GM23338 (cell line): ENCODE results near the gene CAMTA1. TPM values are rescaled to one million over a fixed set of nuclear protein-coding genes. Genes with fewer than 3 reads are reported as not detected.

Experiments used
- ATAC-seq: fragments of 200-7000 bp; cut with Tn5 transposase; 3 replicates; pipeline ENCODE4 v1.9.1; 2020
- DNase-seq: peaks from one replicate; pipeline ENCODE4 v3.0.0-alpha.2; 2015; ENCODE audit warnings: low spot score
- H2AFZ ChIP-seq: fragments of 200-600 bp; sonication (generic); 2 replicates; pipeline ENCODE4 v1.8.0; 2016; ENCODE audit warnings: antibody characterized with exemption, mild to moderate bottlenecking, moderate library complexity
- H3F3A ChIP-seq: fragments of 200-600 bp; sonication (generic); replicated peaks from 2 replicates; pipeline ENCODE4 v1.8.0; 2017; ENCODE audit warnings: antibody characterized with exemption, mixed run types, low read depth
- H3K27ac ChIP-seq: fragments of 200-600 bp; sonication (generic); 2 replicates; pipeline ENCODE4 v1.6.1; 2016; ENCODE audit warnings: low read depth
- H3K27me3 ChIP-seq: fragments of 200-600 bp; sonication (generic); 2 replicates; pipeline ENCODE4 v1.8.0; 2016; ENCODE audit warnings: mild to moderate bottlenecking, mixed run types, moderate library complexity; ENCODE audit not compliant: insufficient read depth
- H3K36me3 ChIP-seq: fragments of 200-600 bp; sonication (generic); 2 replicates; pipeline ENCODE4 v1.8.0; 2016; ENCODE audit warnings: mild to moderate bottlenecking; ENCODE audit not compliant: insufficient read depth
- H3K4me1 ChIP-seq: fragments of 200-600 bp; sonication (generic); 2 replicates; pipeline ENCODE4 v1.8.0; 2016; ENCODE audit warnings: mild to moderate bottlenecking, moderate library complexity; ENCODE audit not compliant: insufficient read depth
- H3K4me2 ChIP-seq: fragments of 200-600 bp; sonication (generic); 2 replicates; pipeline ENCODE4 v1.7.1; 2017; ENCODE audit warnings: mixed run types
- H3K4me3 ChIP-seq: fragments of 200-600 bp; sonication (generic); 2 replicates; pipeline ENCODE4 v1.6.1; 2016; ENCODE audit warnings: mixed run types
- H3K79me2 ChIP-seq: fragments of 200-600 bp; sonication (generic); replicated peaks from 2 replicates; pipeline ENCODE4 v1.8.0; 2017; ENCODE audit warnings: mild to moderate bottlenecking; ENCODE audit not compliant: insufficient read depth
- H3K9me2 ChIP-seq: fragments of 200-600 bp; sonication (generic); 2 replicates; pipeline ENCODE4 v1.8.0; 2017; ENCODE audit not compliant: insufficient read depth
- H4K20me1 ChIP-seq: fragments of 200-600 bp; sonication (generic); replicated peaks from 2 replicates; pipeline ENCODE4 v1.8.0; 2017; ENCODE audit warnings: mild to moderate bottlenecking; ENCODE audit not compliant: insufficient read depth
- H3K27ac Mint-ChIP-seq: 2 replicates; pipeline ENCODE4 v1.8.0; 2020; ENCODE audit warnings: inconsistent platforms, mild to moderate bottlenecking, moderate library complexity, mixed read lengths
- H3K27me3 Mint-ChIP-seq: 3 replicates; pipeline ENCODE4 v1.8.0; 2022; ENCODE audit warnings: low read depth, mild to moderate bottlenecking, moderate library complexity, mixed read lengths, inconsistent platforms; ENCODE audit not compliant: insufficient read depth, poor library complexity
- H3K36me3 Mint-ChIP-seq: 3 replicates; pipeline ENCODE4 v1.8.0; 2021; ENCODE audit warnings: low read depth, mild to moderate bottlenecking, inconsistent platforms, moderate library complexity, mixed read lengths
- H3K4me1 Mint-ChIP-seq: 3 replicates; pipeline ENCODE4 v1.8.0; 2020; ENCODE audit warnings: mild to moderate bottlenecking, inconsistent platforms, mixed read lengths
- H3K4me3 Mint-ChIP-seq: 3 replicates; pipeline ENCODE4 v1.8.0; 2021; ENCODE audit warnings: moderate library complexity, mild to moderate bottlenecking, inconsistent platforms, mixed read lengths
- H3K9me3 Mint-ChIP-seq: 3 replicates; pipeline ENCODE4 v1.8.0; 2020; ENCODE audit warnings: moderate library complexity, mild to moderate bottlenecking, inconsistent platforms, mixed read lengths
- CREB1 ChIP-seq: fragments of 250-450 bp; sonication (Bioruptor Pico); IDR thresholded peaks from 2 replicates; pipeline ENCODE4 v1.5.0; 2020; ENCODE audit warnings: low read depth, mild to moderate bottlenecking, moderate library complexity
- EZH2 ChIP-seq: fragments of 200-600 bp; sonication (generic); IDR thresholded peaks from one replicate; pipeline ENCODE4 v1.8.0; 2017; ENCODE audit warnings: antibody characterized with exemption, mild to moderate bottlenecking, low read depth; ENCODE audit not compliant: unreplicated experiment
- EZH2phosphoT487 ChIP-seq: fragments of 200-600 bp; sonication (generic); IDR thresholded peaks from one replicate; pipeline ENCODE4 v1.8.1; 2018; ENCODE audit warnings: antibody characterized with exemption; ENCODE audit not compliant: unreplicated experiment
- JUNB ChIP-seq: IDR thresholded peaks from one replicate; pipeline ENCODE4 v1.6.1; 2016; ENCODE audit warnings: antibody characterized with exemption; ENCODE audit not compliant: unreplicated experiment
- NANOG ChIP-seq: IDR thresholded peaks from 2 replicates; pipeline ENCODE4 v1.6.1; 2016; ENCODE audit warnings: antibody characterized with exemption, borderline replicate concordance
- POLR2AphosphoS5 ChIP-seq: IDR thresholded peaks from 2 replicates; pipeline ENCODE4 v1.6.1; 2016; ENCODE audit warnings: antibody characterized with exemption, low read depth
- STAT1 ChIP-seq: IDR thresholded peaks from one replicate; pipeline ENCODE4 v1.6.1; 2016; ENCODE audit warnings: antibody characterized with exemption; ENCODE audit not compliant: unreplicated experiment
- ZNF114 ChIP-seq: fragments of 250-450 bp; sonication (Bioruptor Pico); IDR thresholded peaks from 2 replicates; pipeline ENCODE4 v1.5.0; 2020; ENCODE audit warnings: mild to moderate bottlenecking, moderate library complexity
- ZNF331 ChIP-seq: fragments of 250-450 bp; sonication (Bioruptor Pico); IDR thresholded peaks from 2 replicates; pipeline ENCODE4 v1.5.0; 2020; ENCODE audit warnings: low read depth, mild to moderate bottlenecking, moderate library complexity
- polyA plus RNA-seq: library from polyadenylated mRNA; unstranded; fragments of >200 nt; fragmentation: Nextera tagmentation; extraction: Ambion mirVana; gene quantifications from 2 replicates; pipeline ENCODE4 v1.2.1, GENCODE V29; 2016
- total RNA-seq: library from RNA; depleted of rRNA; stranded (reverse); fragments of >200 nt; shearing (Covaris generic); gene quantifications from 2 replicates; pipeline ENCODE4 v1.2.3, GENCODE V29; 2014
- TF ChIP-seq, protein P1 (sequence below): IDR thresholded peaks from 2 replicates; pipeline ENCODE4 v1.6.1; 2016; ENCODE audit warnings: antibody characterized with exemption
- TF ChIP-seq, protein P2 (sequence below): fragments of 250-450 bp; sonication (Bioruptor Pico); IDR thresholded peaks from 2 replicates; pipeline ENCODE4 v1.5.0; 2020; ENCODE audit warnings: mild to moderate bottlenecking, moderate library complexity
- TF ChIP-seq, protein P3 (sequence below), 2 experiments: fragments of 200-600 bp in 1 of 2; sonication (generic) in 1 of 2; conservative IDR thresholded peaks; 2 replicates each; pipeline versions ENCODE4 v1.5.1 to v1.6.1; 2016 to 2017; ENCODE audit warnings: antibody characterized with exemption in 2 of 2, low read depth in 2 of 2, mild to moderate bottlenecking in 2 of 2, moderate library complexity in 1 of 2
- TF ChIP-seq, protein P4 (sequence below): IDR thresholded peaks from one replicate; pipeline ENCODE4 v1.6.1; 2018; ENCODE audit warnings: antibody characterized with exemption; ENCODE audit not compliant: unreplicated experiment

The CAMTA1 gene
- total and polyA plus RNA-seq, 2 experiments from 2014 or later = 115 to 519 TPM

DNA sequence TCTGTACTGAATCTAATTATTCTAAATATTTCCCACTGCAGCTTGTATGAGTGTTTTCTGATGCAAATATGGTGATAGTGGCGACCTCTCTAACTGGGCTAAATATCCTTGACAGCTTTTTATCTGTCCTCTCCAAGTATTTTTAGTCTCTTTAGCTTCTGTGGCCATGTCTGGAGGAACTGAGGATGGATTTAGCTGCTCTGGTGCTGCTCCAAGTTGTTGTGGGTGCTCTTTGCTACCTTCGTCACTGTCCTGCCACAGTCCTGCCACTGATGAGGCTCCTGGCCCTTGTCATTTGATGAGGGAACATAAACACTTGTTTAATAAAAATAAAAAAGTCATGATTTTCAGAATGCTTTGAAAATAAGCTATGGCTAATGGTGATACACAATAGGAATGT is 15.9 kb downstream of the CAMTA1 start:
- H3K27me3 Mint-ChIP-seq = peaks cover 4% of the 10 kb centered on the region
- peaks cover 68% of the 10 kb centered on the region for H4K20me1 ChIP-seq
- H3K9me3 Mint-ChIP-seq = no peaks in the 10 kb centered on the region
- H3K27ac ChIP-seq = no peak overlapping the region
- DNase-seq = no peak
- no peaks in the 10 kb centered on the region for H3K9me2 ChIP-seq
- H3K4me1 ChIP-seq = peaks cover 12% of the 10 kb centered on the region
- H3K4me1 Mint-ChIP-seq = peaks cover 9% of the 10 kb centered on the region; the same call in 2 of the 3 replicates
- H3K36me3 ChIP-seq = no peaks in the 10 kb centered on the region
- H3K4me2 ChIP-seq = peak overlapping the region; percentile 44; the same call in 1 of the 2 replicates
- H3F3A ChIP-seq = no peaks in the 10 kb centered on the region
- no peak overlapping the region for H3K27ac Mint-ChIP-seq
- H3K27me3 ChIP-seq = no peaks in the 10 kb centered on the region
- H3K4me3 ChIP-seq = no peak overlapping the region
- H3K36me3 Mint-ChIP-seq = no peaks in the 10 kb centered on the region
- H3K4me3 Mint-ChIP-seq = no peak overlapping the region
- no peak overlapping the region for H2AFZ ChIP-seq
- peaks cover 100% of the 10 kb centered on the region for H3K79me2 ChIP-seq
- TF ChIP-seq, protein P1, sequence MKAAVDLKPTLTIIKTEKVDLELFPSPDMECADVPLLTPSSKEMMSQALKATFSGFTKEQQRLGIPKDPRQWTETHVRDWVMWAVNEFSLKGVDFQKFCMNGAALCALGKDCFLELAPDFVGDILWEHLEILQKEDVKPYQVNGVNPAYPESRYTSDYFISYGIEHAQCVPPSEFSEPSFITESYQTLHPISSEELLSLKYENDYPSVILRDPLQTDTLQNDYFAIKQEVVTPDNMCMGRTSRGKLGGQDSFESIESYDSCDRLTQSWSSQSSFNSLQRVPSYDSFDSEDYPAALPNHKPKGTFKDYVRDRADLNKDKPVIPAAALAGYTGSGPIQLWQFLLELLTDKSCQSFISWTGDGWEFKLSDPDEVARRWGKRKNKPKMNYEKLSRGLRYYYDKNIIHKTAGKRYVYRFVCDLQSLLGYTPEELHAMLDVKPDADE = no peak
- no peak for TF ChIP-seq ZNF331 (CRISPR knock-in tag)
- TF ChIP-seq ZNF114 (CRISPR knock-in tag) = no peak
- no peak for TF ChIP-seq NANOG
- TF ChIP-seq EZH2phosphoT487 = no peak
- no peak for TF ChIP-seq JUNB
- TF ChIP-seq, protein P2, sequence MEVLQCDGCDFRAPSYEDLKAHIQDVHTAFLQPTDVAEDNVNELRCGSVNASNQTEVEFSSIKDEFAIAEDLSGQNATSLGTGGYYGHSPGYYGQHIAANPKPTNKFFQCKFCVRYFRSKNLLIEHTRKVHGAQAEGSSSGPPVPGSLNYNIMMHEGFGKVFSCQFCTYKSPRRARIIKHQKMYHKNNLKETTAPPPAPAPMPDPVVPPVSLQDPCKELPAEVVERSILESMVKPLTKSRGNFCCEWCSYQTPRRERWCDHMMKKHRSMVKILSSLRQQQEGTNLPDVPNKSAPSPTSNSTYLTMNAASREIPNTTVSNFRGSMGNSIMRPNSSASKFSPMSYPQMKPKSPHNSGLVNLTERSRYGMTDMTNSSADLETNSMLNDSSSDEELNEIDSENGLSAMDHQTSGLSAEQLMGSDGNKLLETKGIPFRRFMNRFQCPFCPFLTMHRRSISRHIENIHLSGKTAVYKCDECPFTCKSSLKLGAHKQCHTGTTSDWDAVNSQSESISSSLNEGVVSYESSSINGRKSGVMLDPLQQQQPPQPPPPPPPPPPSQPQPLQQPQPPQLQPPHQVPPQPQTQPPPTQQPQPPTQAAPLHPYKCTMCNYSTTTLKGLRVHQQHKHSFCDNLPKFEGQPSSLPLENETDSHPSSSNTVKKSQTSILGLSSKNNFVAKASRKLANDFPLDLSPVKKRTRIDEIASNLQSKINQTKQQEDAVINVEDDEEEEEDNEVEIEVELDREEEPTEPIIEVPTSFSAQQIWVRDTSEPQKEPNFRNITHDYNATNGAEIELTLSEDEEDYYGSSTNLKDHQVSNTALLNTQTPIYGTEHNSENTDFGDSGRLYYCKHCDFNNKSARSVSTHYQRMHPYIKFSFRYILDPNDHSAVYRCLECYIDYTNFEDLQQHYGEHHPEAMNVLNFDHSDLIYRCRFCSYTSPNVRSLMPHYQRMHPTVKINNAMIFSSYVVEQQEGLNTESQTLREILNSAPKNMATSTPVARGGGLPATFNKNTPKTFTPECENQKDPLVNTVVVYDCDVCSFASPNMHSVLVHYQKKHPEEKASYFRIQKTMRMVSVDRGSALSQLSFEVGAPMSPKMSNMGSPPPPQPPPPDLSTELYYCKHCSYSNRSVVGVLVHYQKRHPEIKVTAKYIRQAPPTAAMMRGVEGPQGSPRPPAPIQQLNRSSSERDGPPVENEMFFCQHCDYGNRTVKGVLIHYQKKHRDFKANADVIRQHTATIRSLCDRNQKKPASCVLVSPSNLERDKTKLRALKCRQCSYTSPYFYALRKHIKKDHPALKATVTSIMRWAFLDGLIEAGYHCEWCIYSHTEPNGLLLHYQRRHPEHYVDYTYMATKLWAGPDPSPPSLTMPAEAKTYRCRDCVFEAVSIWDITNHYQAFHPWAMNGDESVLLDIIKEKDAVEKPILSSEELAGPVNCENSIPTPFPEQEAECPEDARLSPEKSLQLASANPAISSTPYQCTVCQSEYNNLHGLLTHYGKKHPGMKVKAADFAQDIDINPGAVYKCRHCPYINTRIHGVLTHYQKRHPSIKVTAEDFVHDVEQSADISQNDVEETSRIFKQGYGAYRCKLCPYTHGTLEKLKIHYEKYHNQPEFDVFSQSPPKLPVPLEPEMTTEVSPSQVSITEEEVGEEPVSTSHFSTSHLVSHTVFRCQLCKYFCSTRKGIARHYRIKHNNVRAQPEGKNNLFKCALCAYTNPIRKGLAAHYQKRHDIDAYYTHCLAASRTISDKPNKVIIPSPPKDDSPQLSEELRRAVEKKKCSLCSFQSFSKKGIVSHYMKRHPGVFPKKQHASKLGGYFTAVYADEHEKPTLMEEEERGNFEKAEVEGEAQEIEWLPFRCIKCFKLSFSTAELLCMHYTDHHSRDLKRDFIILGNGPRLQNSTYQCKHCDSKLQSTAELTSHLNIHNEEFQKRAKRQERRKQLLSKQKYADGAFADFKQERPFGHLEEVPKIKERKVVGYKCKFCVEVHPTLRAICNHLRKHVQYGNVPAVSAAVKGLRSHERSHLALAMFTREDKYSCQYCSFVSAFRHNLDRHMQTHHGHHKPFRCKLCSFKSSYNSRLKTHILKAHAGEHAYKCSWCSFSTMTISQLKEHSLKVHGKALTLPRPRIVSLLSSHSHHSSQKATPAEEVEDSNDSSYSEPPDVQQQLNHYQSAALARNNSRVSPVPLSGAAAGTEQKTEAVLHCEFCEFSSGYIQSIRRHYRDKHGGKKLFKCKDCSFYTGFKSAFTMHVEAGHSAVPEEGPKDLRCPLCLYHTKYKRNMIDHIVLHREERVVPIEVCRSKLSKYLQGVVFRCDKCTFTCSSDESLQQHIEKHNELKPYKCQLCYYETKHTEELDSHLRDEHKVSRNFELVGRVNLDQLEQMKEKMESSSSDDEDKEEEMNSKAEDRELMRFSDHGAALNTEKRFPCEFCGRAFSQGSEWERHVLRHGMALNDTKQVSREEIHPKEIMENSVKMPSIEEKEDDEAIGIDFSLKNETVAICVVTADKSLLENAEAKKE (CRISPR knock-in tag) = no peak
- TF ChIP-seq POLR2AphosphoS5 = no peak
- no peak for TF ChIP-seq EZH2
- no peak for TF ChIP-seq CREB1 (CRISPR knock-in tag)
- TF ChIP-seq, protein P3, sequence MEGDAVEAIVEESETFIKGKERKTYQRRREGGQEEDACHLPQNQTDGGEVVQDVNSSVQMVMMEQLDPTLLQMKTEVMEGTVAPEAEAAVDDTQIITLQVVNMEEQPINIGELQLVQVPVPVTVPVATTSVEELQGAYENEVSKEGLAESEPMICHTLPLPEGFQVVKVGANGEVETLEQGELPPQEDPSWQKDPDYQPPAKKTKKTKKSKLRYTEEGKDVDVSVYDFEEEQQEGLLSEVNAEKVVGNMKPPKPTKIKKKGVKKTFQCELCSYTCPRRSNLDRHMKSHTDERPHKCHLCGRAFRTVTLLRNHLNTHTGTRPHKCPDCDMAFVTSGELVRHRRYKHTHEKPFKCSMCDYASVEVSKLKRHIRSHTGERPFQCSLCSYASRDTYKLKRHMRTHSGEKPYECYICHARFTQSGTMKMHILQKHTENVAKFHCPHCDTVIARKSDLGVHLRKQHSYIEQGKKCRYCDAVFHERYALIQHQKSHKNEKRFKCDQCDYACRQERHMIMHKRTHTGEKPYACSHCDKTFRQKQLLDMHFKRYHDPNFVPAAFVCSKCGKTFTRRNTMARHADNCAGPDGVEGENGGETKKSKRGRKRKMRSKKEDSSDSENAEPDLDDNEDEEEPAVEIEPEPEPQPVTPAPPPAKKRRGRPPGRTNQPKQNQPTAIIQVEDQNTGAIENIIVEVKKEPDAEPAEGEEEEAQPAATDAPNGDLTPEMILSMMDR (conservative IDR thresholded peaks at IDR 0.05; ENCODE audit: low read depth in 2 of 2) = no peak
- TF ChIP-seq STAT1 = no peak
- TF ChIP-seq, protein P4, sequence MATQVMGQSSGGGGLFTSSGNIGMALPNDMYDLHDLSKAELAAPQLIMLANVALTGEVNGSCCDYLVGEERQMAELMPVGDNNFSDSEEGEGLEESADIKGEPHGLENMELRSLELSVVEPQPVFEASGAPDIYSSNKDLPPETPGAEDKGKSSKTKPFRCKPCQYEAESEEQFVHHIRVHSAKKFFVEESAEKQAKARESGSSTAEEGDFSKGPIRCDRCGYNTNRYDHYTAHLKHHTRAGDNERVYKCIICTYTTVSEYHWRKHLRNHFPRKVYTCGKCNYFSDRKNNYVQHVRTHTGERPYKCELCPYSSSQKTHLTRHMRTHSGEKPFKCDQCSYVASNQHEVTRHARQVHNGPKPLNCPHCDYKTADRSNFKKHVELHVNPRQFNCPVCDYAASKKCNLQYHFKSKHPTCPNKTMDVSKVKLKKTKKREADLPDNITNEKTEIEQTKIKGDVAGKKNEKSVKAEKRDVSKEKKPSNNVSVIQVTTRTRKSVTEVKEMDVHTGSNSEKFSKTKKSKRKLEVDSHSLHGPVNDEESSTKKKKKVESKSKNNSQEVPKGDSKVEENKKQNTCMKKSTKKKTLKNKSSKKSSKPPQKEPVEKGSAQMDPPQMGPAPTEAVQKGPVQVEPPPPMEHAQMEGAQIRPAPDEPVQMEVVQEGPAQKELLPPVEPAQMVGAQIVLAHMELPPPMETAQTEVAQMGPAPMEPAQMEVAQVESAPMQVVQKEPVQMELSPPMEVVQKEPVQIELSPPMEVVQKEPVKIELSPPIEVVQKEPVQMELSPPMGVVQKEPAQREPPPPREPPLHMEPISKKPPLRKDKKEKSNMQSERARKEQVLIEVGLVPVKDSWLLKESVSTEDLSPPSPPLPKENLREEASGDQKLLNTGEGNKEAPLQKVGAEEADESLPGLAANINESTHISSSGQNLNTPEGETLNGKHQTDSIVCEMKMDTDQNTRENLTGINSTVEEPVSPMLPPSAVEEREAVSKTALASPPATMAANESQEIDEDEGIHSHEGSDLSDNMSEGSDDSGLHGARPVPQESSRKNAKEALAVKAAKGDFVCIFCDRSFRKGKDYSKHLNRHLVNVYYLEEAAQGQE = no peak
- no peak for ATAC-seq
